ENCODE measurements around the gene ANKRD11. TPM values are rescaled to one million over a fixed set of nuclear protein-coding genes. Genes with fewer than 3 reads are reported as not detected.
A peak's percentile ranks its signal among the peaks of the same experiment; 100 is the strongest.

Gene ANKRD11
- total and polyA plus RNA-seq, 8 donors: 90.7 to 123 (median 98.4) TPM

DNA sequence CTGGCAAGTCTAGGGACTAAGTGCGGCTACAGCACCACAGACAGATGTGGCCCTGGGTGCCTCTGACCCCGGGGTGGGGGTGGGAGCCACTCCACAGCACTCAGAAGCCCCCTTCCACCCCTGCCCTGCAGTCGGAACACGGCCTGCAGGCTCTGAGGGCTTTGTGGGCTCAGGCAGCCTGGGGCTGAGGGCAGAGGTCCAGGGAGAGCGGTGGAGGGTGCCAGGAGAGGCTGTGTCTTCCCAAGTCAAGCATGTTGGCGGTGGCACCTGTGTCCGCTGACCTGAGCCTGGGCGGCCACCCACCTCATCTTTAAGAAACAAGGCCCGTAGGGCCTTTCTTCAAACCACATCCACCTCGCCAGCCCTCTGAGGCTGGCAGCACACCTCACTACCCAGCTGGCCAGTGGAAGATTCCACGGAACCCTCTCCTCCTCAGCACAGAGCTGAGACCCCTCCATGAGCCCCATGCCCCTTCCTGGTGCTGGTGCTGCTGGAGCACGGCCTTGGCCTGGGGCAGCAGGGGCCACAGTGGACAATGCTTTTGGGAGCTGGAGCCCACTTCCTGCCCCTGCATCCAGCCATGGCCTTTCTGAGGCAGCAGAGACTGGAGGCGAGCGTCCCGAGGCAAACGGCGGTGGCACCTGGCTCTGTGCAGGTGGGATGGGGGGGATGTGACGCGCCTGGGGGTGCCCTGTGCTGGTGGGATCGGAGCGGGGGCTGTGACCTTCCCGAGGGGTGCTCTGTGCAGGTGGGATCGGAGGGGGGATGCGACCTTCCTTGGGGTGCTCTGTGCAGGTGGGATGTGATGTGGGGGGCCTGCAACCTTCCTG lies 195.1 kb downstream of the ANKRD11 start:
- H3K27ac ChIP-seq: no peak overlapping the region
- ATAC-seq: no peak
- TF ChIP-seq, protein P1, sequence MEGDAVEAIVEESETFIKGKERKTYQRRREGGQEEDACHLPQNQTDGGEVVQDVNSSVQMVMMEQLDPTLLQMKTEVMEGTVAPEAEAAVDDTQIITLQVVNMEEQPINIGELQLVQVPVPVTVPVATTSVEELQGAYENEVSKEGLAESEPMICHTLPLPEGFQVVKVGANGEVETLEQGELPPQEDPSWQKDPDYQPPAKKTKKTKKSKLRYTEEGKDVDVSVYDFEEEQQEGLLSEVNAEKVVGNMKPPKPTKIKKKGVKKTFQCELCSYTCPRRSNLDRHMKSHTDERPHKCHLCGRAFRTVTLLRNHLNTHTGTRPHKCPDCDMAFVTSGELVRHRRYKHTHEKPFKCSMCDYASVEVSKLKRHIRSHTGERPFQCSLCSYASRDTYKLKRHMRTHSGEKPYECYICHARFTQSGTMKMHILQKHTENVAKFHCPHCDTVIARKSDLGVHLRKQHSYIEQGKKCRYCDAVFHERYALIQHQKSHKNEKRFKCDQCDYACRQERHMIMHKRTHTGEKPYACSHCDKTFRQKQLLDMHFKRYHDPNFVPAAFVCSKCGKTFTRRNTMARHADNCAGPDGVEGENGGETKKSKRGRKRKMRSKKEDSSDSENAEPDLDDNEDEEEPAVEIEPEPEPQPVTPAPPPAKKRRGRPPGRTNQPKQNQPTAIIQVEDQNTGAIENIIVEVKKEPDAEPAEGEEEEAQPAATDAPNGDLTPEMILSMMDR (IDR thresholded peaks at IDR 0.05): no peak
- intact Hi-C loops (cut with DNase I): no loop called here
- peaks cover 0 to 40% of the 10 kb centered on the region in 2 donors for H3K36me3 ChIP-seq
- H3K27me3 ChIP-seq: no peaks in the 10 kb centered on the region
- peak in 1 of 4 donors; percentile 60 for DNase-seq
- peaks cover 3 to 61% of the 10 kb centered on the region in 2 donors for H3K4me1 ChIP-seq
- H3K9me3 ChIP-seq: no peaks in the 10 kb centered on the region
- H3K4me3 ChIP-seq: no peak overlapping the region

DNA sequence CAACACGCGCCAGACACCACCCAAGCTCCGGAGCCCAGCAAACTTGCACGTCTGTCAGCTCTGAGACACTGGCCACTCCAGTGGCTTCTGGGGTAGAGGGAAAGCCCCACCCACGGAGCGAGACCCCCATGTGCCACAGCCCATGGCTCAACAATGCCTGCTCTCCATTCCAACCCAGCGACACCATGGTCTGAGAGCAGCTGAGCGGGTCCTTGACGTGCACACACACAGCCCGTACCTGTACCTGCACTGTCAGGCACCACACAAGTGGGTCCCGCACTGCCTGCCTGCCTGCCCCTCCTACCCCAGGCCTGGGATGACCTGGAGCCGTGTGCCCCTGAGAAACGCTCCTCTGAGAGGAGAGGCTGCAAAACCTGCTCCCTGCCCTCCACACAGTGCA lies 195.9 kb downstream of the ANKRD11 start:
- H3K36me3 ChIP-seq: peaks cover 0 to 42% of the 10 kb centered on the region in 2 donors
- ATAC-seq (no peak), DNase-seq (peak in 1 of 4 donors; percentile 42)
- peaks cover 3 to 58% of the 10 kb centered on the region in 2 donors for H3K4me1 ChIP-seq
- no peak overlapping the region for H3K27ac ChIP-seq
- TF ChIP-seq, protein P1 (IDR thresholded peaks at IDR 0.05): no peak
- intact Hi-C loops (cut with DNase I): no loop called here
- no peaks in the 10 kb centered on the region for H3K9me3 ChIP-seq
- no peak overlapping the region for H3K4me3 ChIP-seq
- no peaks in the 10 kb centered on the region for H3K27me3 ChIP-seq

DNA sequence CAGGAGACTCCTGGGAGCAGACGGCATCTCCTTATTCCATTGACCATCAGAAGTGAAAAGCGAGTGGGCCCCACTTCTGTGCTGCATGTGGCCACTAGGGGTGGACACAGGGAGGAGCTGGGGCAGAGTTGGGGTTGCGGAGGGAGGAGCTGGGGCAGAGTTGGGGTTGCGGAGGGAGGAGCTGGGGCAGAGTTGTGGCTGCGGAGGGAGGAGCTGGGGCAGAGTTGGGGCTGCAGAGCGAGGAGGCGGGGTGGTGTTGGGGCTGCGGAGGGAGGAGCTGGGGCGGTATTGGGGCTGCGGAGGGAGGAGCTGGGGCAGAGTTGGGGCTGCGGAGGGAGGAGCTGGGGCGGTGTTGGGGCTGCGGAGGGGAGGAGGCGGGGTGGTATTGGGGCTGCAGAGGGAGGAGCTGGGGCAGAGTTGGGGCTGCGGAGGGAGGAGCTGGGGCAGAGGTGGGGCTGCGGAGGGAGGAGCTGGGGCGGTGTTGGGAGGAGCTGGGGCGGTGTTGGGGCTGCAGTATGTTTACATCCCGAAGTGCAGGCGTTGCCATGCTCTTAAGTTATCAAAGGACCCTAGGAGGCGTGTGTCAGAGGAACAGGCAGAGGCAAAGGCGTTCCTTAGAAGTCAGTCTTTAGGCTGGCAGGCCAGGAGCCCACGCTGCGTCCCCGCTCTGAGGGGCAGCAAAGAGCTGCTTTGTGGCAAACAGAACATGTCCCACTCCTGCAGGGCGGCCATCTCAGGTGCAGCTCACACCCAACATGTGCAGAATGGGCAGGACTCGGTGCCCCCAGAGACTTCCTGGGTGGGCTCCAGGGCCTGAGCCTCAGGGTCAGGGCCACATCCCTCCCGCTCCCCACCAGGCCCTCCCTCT lies 196.9 kb downstream of the ANKRD11 start:
- Histone ChIP-seq H3K27ac (peak overlapping the region in 1 of 2 donors; percentile 37), H3K4me1 (peaks cover 3 to 52% of the 10 kb centered on the region in 2 donors), H3K4me3 (no peak overlapping the region), H3K9me3 (no peaks in the 10 kb centered on the region), H3K36me3 (peaks cover 0 to 47% of the 10 kb centered on the region in 2 donors), H3K27me3 (no peaks in the 10 kb centered on the region)
- ATAC-seq (peak; percentile 82), DNase-seq (peak in 3 of 4 donors; percentile 49 to 83 (median 60))
- TF ChIP-seq, protein P1 (IDR thresholded peaks at IDR 0.05): no peak
- intact Hi-C loops (cut with DNase I): no loop called here

DNA sequence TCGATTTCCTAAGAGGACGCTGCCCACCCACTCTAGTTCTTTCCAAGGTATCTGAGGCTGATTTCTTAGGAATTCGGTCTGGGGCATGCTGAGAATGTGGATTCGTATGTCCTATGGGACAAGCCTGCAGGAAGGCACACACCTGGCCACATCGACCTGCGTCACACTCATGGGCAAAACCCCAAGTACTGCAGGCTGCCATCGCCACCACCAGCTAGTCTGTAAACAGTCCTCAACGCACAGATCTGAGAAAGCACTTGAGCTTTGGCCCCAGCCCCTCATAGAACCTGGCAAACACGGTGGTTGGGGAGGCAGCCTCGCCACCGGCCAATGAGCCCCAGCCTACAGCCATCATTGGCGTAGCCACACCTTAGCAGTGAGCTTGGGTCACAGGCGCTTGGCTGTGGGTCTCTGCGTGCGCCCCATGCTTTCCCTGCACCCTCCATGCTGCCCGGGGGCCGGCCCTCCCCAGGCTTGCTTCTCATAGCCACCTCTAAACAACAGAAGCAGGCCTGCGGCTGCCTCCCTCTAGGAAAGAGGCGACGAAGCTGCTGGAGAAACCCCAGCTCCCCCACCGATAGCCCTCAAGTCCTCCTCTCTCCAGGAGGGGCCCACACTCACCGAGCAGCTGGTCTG lies 197.8 kb downstream of the ANKRD11 start:
- Histone ChIP-seq H3K4me1 (peaks cover 3 to 43% of the 10 kb centered on the region in 2 donors), H3K27me3 (no peaks in the 10 kb centered on the region), H3K9me3 (no peaks in the 10 kb centered on the region), H3K4me3 (no peak overlapping the region), H3K27ac (peak overlapping the region in 1 of 2 donors; percentile 18), H3K36me3 (peaks cover 0 to 48% of the 10 kb centered on the region in 2 donors)
- ATAC-seq (peak; percentile 3), DNase-seq (peak in 2 of 4 donors; percentile 42 to 76)
- TF ChIP-seq, protein P1 (IDR thresholded peaks at IDR 0.05): no peak
- intact Hi-C loops (cut with DNase I): no loop called here

All from left lung (tissue), 10 donors.